Stimulated activated CD8-positive, alpha-beta memory T cell treated with anti-CD3 and anti-CD28 coated beads, Interleukin-2, amount 100 ng/mL, for 48 hours (primary cell): ENCODE results near the gene RBM25.
"Not testable (repeated sequence)": the region's sequence is repeated elsewhere in the genome, so short reads cannot be mapped to it uniquely, and the experiment has no call there.

Experiments used
- DNase-seq, 2 donors: peaks; one replicate each; pipeline ENCODE4 v3.0.0-alpha.2; 2020; ENCODE audit warnings: low read depth in 2 of 2

The RBM25 gene

GRCh38 chr14:73058224-73058921, at the start of gene RBM25:
RBM25 (plus strand) TSS chr14:73058534; CDS start chr14:73071642, 13,108 bp downstream.
- DNase-seq = peak; percentile 84 to 90

- not testable (repeated sequence) for DNase-seq
Measured at GRCh38 chr14:73011189-73011588, 47.1 kb upstream of the RBM25 start.

DNA sequence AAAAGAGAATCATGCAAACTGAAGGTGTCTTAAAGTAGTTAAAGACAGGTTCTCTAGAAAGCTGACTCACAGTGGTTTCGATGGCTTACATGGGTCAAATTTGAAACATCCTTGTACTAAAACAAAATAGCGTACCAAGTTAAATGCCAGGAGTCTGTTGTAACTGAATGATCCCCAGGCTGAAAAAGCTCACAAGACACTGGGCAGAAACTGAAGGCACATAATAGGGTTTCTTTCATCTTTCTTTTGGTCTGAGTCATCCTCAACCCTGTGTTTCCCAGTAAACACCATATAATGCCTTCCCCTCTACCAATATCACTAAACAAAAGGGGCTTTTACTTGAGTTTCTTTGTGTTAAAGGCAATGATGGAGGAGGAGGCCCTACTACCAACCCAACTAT, 44.2 kb upstream of the RBM25 start:
- DNase-seq = no peak

DNA sequence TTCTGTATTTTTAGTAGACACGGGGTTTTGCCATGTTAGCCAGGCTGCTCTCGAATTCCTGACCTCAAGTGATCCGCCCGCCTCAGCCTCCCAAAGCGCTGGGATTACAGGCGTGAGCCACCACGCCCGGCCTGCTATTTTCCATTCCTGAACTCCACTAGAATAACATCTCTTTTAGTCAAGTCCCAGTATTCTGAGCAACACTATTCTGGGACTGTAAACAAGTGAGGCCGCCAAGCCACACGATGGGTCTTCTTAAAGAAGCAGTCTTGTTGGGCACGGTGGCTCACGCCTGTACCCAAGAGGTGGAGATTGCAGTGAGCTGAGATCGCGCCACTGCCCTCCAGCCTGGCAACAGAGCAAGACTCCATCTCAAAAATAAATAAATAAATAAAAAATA, 42.8 kb upstream of the RBM25 start:
- not testable (repeated sequence) for DNase-seq

GRCh38 chr14:73016011-73016410, 42.3 kb upstream of the RBM25 start:
- not testable (repeated sequence) for DNase-seq

- DNase-seq = no peak
Measured at GRCh38 chr14:73022051-73022450, 36.3 kb upstream of the RBM25 start.

GRCh38 chr14:73025544-73025943, 32.8 kb upstream of the RBM25 start:
- no peak for DNase-seq

- DNase-seq = no peak
Measured at GRCh38 chr14:73026243-73026844, 32.0 kb upstream of the RBM25 start.

DNA sequence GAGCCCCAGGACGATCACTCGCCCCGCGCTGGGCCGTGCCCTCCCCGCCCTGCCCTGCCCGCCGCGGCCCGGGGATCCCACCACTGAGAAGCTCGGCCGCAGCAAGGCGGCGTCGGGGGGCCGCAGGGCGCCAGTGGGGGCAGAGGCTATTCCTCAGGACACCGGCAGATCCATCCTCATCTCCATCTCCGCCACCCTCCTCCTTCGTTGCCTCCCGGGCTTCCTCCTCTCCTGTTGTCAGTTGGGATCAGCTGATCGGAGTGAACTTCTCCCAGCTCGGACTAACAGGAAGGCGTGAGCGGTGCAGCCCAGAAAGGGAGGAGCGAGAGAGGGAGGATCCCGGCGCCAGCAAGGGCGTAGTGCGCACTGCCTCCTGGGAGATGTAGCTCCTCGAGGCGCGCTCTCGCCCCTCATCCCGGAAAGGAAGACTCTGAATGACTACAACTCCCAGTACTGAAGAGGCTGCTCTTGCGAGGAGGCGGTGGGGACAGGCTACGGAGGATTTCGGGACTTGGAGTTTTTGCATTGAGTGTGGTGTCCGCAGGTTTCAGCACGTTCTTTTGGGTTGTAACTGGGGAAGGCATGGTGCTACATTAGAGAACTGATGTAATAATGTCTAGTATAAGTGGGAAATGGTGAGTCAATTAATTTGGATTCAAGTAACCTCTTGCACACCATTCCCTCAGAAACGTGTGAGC, 31.3 kb upstream of the RBM25 start, which contains the start of gene ZFYVE1:
Gene ZFYVE1, minus strand, starts transcription at position 262 of the 698 bp plus-strand sequence. CDS start 2,598 bp downstream, outside the sequence.
- peak; percentile 81 to 87 for DNase-seq

DNA sequence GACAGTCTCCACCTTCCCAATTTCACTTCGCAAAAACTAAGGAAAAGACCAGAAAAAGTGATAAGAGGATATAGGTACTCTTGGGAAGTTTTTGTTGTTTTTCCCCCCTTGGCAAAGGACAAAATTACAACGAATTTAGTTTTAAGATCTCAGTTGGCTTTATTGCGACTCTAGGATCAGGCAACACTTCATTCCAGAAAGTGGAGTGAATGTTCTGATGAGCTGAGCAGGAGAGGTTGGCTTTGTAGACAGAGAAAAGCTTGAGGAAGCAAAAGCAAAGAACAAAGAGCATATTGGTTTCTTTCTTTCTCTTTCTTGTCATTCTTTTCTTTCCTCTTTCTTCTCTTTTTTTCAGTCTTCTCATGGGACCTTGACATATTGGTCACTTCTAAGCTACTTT, 30.8 kb upstream of the RBM25 start:
- no peak for DNase-seq

DNA sequence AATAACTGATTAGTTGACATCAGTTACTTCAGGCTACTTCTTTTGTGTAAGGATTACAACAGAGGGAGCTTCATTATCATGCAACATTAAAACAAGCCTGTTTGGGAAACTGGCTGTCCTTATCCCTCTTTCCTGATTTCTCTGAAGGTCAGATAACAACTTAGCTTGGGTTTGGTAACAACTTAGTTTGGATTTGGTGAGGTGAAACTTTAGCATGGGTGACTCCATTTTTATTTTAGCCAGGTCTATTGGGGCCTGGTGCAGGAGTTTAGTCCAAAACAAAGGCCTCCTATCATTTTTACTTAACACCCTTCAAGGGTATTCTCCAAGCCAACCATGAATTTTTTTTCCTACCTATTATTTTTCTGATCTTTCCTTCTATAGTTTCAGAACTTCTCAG, 30.4 kb upstream of the RBM25 start:
- no peak for DNase-seq

- not testable (repeated sequence) for DNase-seq
Measured at GRCh38 chr14:73036706-73037450, 21.5 kb upstream of the RBM25 start.

DNA sequence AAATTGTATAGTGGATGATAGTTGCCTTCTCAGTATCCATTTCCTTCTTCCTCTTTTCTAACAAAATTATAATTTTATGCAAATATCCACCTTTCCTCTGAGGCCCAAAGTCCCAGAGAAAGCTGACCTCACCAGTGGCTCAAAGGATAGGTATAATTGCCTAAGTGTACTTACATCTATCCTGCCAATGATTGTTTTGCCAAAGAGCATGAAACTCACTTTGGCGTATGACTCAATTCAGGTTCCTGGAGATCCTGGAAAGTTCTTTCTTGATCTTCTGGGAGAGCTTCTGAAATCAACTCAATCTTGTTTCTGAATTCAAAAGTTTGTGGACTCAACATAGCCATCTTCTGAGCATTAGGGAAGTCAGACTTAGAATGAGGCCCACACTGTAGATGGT, 10.5 kb upstream of the RBM25 start:
- DNase-seq = no peak

DNA sequence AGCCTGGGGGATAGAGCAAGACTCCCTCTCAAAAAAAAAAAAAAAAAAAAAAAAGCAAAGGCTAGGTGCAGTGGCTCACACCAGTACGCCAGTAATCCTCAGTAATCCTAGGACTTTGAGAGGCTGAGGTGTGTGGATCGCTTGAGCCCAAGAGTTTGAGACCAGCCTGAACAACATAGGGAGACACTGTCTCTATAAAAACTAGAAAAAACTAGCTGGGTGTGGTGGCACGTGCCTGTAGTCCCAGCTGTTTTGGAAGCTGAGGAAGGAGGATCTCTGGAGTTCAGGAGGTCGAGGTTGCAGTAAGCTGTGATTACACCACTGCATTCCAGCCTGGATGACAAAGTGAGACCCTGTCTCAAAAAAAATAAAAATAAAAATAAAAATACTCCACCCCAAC, 8.9 kb upstream of the RBM25 start:
- no peak for DNase-seq

DNA sequence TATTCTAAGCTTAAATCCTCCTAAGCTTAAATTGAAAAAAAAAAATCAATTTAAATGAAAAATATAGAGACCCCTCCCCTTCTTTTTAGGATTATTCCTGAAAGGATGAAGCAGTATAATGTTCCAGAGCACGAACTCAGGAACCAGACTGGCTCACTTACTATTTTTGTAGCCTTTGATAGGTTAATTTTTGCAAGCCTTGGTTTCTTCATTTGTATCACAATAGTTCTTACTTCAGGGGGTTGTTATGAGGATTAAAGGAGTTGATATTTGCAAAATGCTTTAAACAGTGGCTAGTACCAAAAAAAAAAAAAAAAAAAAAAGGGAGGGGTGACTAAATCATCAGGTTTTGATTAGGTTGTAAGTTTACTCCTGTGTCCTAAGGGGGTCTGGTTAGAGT, 3.1 kb upstream of the RBM25 start:
- DNase-seq = no peak

- no peak for DNase-seq
Measured at GRCh38 chr14:73057944-73058223, 450 bp upstream of the RBM25 start.

GRCh38 chr14:73058922-73059673, 764 bp downstream of the RBM25 start:
- no peak for DNase-seq

GRCh38 chr14:73069585-73069984, 11.3 kb downstream of the RBM25 start:
- no peak for DNase-seq

- DNase-seq = no peak
Measured at GRCh38 chr14:73091044-73091443, 32.7 kb downstream of the RBM25 start.

DNA sequence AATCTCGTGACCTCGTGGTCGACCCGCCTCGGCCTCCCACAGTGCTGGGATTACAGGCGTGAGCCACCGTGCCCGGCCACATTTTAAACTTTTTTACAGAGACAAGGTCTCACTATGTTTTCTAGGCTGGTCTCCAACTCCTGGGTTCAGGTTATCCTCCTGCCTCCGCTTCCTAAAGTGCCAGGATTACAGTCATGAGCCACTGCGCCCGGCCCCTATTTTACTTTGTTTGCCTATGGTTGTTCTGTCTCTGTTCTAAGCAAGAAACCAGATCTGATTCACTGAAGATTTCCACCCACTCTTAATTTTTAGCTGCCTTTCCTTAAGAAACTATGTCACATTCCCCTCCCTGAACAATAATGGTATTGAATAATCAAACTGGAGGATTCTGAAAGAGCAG, 39.1 kb downstream of the RBM25 start:
- no peak for DNase-seq

DNA sequence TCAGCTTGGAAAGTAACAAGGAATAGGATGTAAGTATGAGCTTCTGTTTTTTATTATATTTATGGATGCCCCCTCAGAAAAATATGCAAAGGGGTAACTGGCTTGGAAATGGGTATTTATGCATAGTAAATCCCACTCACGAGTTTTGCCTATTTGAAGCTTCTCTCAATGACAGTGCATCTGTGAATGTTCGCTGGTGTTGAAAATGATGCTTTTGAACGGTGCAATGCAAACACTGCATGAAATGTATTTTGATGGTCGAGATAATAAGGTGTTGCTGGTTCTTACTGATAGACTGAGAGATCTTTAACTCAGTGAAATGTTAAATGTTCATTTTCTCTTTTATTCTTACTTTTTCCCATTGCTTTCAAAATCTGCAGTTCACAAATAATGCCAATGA, 42.0 kb downstream of the RBM25 start:
- no peak for DNase-seq
